ENCODE data around the gene BBS5.
"Not testable (repeated sequence)": the region's sequence is repeated elsewhere in the genome, so short reads cannot be mapped to it uniquely, and the experiment has no call there.

GRCh38 chr2:169514758-169515157, 35.5 kb downstream of the BBS5 start:
- not testable (repeated sequence) for TF ChIP-seq CTCF (conservative IDR thresholded peaks at IDR 0.05; ENCODE audit: low read depth in 2 of 2); POLR2AphosphoS5 (IDR thresholded peaks at IDR 0.05; ENCODE audit: low read depth); EZH2phosphoT487 (IDR thresholded peaks at IDR 0.05; ENCODE audit: unreplicated experiment); CREB1 (CRISPR knock-in tag; IDR thresholded peaks at IDR 0.05; ENCODE audit: low read depth); ZNF462 (CRISPR knock-in tag; IDR thresholded peaks at IDR 0.05); EZH2 (IDR thresholded peaks at IDR 0.05; ENCODE audit: low read depth, unreplicated experiment); STAT1 (IDR thresholded peaks at IDR 0.05; ENCODE audit: unreplicated experiment)
- TF ChIP-seq, protein P1, sequence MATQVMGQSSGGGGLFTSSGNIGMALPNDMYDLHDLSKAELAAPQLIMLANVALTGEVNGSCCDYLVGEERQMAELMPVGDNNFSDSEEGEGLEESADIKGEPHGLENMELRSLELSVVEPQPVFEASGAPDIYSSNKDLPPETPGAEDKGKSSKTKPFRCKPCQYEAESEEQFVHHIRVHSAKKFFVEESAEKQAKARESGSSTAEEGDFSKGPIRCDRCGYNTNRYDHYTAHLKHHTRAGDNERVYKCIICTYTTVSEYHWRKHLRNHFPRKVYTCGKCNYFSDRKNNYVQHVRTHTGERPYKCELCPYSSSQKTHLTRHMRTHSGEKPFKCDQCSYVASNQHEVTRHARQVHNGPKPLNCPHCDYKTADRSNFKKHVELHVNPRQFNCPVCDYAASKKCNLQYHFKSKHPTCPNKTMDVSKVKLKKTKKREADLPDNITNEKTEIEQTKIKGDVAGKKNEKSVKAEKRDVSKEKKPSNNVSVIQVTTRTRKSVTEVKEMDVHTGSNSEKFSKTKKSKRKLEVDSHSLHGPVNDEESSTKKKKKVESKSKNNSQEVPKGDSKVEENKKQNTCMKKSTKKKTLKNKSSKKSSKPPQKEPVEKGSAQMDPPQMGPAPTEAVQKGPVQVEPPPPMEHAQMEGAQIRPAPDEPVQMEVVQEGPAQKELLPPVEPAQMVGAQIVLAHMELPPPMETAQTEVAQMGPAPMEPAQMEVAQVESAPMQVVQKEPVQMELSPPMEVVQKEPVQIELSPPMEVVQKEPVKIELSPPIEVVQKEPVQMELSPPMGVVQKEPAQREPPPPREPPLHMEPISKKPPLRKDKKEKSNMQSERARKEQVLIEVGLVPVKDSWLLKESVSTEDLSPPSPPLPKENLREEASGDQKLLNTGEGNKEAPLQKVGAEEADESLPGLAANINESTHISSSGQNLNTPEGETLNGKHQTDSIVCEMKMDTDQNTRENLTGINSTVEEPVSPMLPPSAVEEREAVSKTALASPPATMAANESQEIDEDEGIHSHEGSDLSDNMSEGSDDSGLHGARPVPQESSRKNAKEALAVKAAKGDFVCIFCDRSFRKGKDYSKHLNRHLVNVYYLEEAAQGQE (IDR thresholded peaks at IDR 0.05; ENCODE audit: unreplicated experiment): not testable (repeated sequence)

Data from GM23338 (cell line).